Natural killer cell treated with Interleukin-12 subunit alpha and Interleukin-12 subunit beta and Interleukin-15 and Interleukin-18, amount 100 ng/mL, for 72 hours (primary cell): ENCODE data around the gene SLC26A1. TPM values are rescaled to one million over a fixed set of nuclear protein-coding genes. Genes with fewer than 3 reads are reported as not detected.
A peak's percentile ranks its signal among the peaks of the same experiment; 100 is the strongest.

ENCODE experiments used
- ATAC-seq, 2 donors: fragments of 150-1000 bp; cut with Tn5 transposase in 1 of 2; sonication (Bioruptor Pico), chemical (Tn5 transposase) in 1 of 2; 2 replicates each; pipeline ENCODE4 v1.10.0; 2021
- DNase-seq: peaks from one replicate; pipeline ENCODE4 v3.0.0; 2022; ENCODE audit warnings: low spot score
- H3K27ac Mint-ChIP-seq, 2 donors: 1 replicate in 1 of 2; 2 replicates in 1 of 2; pipeline ENCODE4 v1.8.0; 2022; ENCODE audit warnings: mixed read lengths in 2 of 2, mild to moderate bottlenecking in 1 of 2, moderate library complexity in 1 of 2
- H3K27me3 Mint-ChIP-seq, 2 donors: 1 replicate in 1 of 2; 2 replicates in 1 of 2; pipeline ENCODE4 v1.8.0; 2022; ENCODE audit warnings: mixed read lengths in 2 of 2
- H3K36me3 Mint-ChIP-seq: one replicate; pipeline ENCODE4 v1.8.0; 2022; ENCODE audit warnings: mixed read lengths
- H3K4me1 Mint-ChIP-seq, 2 donors: 1 replicate in 1 of 2; 2 replicates in 1 of 2; pipeline ENCODE4 v1.8.0; 2022; ENCODE audit warnings: low read depth in 2 of 2, mixed read lengths in 2 of 2, mild to moderate bottlenecking in 1 of 2
- H3K4me3 Mint-ChIP-seq: one replicate; pipeline ENCODE4 v1.8.0; 2022; ENCODE audit warnings: mixed read lengths
- H3K9me3 Mint-ChIP-seq: 2 replicates; pipeline ENCODE4 v1.8.0; 2022; ENCODE audit warnings: mixed read lengths
- total RNA-seq, 2 donors: library from RNA; stranded (reverse); gene quantifications; one replicate each; pipeline ENCODE4 v1.2.3, GENCODE V29; 2022

SLC26A1 gene
- total RNA-seq, 2 donors from 2014 or later: 0.88 TPM; not detected in 1

DNA sequence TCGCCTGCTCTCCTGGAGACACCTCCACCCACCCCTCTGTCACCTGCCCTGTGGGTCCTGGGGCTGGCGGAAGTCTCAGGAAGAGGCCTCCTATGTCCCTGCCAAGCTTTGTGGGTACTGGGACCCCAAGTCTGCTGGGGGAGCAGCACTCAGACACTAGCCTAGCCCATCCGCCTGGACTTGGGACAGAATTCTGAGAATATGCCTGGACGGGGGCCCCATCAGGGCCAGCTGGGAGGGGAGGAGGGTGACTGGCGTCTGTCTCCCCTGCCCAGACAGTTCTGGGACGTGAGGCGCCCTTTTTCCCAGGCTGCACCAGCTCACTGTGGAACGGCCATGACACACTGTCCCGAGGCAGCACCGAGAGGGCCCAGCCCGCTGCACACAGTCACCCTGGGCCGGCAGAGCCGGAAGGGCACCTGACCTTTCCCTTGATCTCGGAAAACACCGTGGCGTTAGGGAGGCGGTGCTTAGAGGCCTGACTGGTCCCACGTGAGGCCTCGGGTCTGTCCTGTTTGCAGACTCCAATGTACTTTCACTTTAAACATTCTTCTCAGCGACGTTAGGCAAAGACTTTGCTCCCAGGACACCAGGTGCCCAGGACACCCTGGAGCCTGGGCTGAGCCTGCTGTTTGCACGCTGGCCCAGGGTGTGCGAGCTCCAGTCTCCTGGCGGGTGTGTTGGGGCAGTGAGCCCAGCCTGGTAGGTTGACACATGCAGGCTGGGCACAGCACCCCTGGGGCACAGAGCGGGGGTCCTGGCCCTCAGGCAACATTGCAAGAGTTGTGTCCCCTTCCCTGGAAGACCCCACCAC, 700 bp downstream of the SLC26A1 start:
- ATAC-seq: no peak
- peaks cover 0 to 3% of the 10 kb centered on the region in 2 donors for H3K27me3 Mint-ChIP-seq
- no peak for DNase-seq
- H3K36me3 Mint-ChIP-seq: no peaks in the 10 kb centered on the region
- peaks cover 0 to 1% of the 10 kb centered on the region in 2 donors for H3K4me1 Mint-ChIP-seq
- no peak overlapping the region for H3K4me3 Mint-ChIP-seq
- H3K27ac Mint-ChIP-seq: no peak overlapping the region
- H3K9me3 Mint-ChIP-seq: no peaks in the 10 kb centered on the region

DNA sequence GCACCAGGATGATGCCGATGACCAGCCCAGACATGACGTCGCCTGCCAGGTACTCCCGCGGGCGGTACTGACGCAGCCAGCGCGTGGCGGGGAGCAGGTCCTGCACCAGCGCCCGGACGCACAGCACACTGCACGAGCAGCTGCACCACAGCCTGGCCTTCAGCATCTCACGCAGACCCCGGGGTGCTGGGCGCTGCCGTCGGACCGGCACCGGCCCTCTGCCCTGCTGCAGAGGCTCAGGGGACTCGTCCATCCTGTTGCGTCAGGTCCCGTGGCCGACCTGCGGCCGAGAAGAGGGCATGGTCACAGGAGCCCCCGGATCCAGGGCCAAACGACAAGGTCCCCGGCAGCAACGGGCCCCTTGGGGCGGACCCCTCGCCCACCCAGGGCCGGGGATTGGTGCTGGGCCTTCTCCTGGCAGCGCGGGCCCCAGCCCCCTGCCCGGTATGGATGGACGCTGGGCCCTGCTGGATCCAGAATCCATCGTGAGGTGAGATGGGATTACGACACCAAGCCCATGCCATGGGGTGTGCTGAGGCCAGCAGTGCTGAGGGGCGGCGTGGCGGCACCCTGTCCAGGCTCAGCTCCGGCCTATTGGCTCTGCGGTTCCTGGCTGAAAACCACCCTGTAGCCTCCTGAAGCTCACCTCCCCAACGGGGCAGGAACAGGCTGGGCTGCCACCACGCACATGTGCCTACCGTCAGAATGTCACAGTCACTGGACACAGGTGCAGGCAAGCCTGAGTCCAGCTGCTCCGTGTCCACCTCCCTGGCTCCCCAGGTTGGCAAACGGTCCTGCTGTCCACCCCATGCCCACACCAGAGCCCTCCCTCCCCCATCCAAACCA, 1.5 kb downstream of the SLC26A1 start:
- Mint-ChIP-seq H3K27ac (no peak overlapping the region), H3K4me3 (no peak overlapping the region), H3K36me3 (no peaks in the 10 kb centered on the region), H3K27me3 (no peaks in the 10 kb centered on the region), H3K4me1 (peaks cover 0 to 3% of the 10 kb centered on the region in 2 donors), H3K9me3 (no peaks in the 10 kb centered on the region)
- no peak for ATAC-seq
- no peak for DNase-seq

DNA sequence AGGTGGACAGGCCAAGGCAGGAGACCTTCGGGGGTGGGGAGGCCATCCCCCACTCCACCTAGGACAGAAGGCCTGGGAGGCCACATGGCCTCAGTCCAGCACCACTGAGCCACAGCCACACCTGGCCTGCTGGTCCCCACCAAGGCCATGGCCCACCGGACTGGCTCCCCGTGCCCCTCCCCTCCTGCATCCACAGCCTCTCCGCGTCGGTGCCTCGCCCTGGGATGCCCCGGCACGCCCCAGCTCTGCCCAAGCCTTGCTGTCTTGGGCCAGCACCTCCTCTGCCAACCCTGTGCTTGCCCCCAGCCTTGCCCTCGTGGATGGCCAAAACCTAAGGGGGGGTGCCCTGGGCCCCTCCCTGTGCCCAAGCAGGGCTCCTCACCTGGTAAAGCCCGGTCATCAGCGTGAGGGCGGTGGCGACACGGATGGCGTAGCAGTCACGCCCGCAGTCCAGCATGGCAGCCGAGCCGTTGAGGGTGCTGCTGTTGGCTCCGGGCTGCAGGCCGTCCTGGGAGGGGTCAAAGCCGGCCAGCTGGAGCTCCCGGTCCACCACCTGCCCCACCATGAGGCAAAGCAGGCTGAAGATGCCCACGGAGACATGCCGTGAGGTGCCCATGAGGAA, 2.3 kb downstream of the SLC26A1 start:
- ATAC-seq (no peak), DNase-seq (no peak)
- Mint-ChIP-seq H3K27me3 (no peaks in the 10 kb centered on the region), H3K4me1 (peaks cover 8% of the 10 kb centered on the region in 2 donors), H3K27ac (no peak overlapping the region), H3K36me3 (no peaks in the 10 kb centered on the region), H3K9me3 (no peaks in the 10 kb centered on the region), H3K4me3 (no peak overlapping the region)

DNA sequence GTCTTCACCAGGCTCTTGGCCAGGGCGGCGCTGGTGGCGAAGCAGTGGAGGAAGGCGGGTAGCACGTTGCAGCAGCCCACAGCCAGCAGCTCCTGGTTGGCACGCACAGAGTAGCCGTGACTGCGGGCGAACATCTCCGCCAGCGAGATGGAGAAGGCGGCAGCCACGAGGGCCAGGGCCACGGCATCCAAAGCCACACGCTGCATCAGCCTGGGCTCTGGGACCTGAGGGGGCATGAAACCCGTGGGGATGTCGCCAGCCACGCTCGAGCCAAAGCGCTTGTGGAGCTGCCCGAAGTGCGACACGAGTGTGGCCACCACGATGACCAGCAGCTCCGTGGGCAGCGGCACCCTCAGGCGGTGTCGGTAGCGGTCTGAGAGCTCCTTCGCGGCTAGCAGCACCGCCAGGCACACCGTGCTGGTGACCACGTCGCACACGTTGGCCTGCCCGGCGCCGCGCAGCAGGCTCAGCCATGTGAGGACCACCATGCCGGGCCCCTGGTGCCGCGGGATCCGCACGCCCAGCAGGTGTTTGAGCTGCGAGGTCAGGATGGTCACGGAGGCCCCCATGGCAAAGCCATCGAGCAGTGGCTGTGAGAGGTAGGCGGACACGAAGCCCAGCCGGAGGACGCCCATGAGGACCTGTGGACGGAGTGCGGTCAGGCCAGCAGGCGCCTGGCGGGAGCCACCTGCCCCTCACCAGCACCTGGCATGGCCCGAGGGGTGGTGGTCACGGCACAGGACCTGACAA, 3.3 kb downstream of the SLC26A1 start:
- DNase-seq (no peak), ATAC-seq (no peak)
- Mint-ChIP-seq H3K4me1 (peaks cover 9 to 12% of the 10 kb centered on the region in 2 donors), H3K27ac (no peak overlapping the region), H3K36me3 (no peaks in the 10 kb centered on the region), H3K27me3 (no peaks in the 10 kb centered on the region), H3K4me3 (no peak overlapping the region), H3K9me3 (no peaks in the 10 kb centered on the region)

DNA sequence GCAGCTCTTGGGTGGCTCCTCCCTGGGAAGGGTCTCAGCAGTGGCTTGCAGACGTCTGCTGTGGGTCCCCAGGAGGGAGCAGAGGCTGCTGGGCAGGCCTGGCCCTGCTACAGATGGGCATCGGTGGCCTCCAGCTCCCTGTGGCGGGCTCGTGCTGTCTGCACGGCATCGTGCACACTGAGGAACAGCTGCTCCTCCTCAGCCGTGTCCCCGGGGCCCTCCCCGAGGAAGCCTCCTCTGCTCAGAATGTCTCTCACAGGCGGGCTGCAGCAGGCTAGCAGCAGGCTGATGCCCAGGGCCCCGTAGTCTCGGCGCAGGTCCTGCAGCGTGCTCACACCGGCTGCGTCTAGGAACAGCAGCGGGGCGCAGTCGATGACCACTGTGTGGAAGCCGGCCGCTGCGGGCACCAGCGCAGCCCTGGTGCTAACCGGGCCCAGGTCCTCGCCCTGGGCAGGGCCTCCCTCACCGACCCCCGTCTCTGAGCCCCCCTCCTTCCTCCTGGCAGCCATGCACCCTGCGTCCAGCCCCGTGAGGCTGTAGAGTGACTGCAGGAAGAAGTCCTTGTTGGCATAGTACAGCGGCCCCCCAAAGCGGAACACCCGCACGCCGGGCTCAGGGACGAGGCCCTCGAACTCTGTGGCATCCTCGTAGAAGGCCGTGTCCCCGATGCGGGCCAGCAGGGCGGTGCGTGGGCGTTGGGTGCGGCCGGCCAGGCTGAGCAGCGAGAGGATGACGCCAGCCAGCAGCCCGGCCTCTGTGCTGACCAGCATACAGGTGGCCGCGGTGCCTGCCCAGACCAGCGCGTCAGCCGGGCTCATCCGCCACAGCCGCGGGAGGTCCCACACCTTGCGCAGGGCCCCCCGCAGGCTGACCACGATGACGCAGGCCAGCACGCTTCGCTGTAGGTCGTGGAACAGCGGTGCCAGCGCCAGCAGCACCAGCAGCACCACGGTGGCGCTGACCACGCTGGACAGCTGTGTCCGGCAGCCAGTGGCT, 4.2 kb downstream of the SLC26A1 start:
- H3K9me3 Mint-ChIP-seq: no peaks in the 10 kb centered on the region
- H3K36me3 Mint-ChIP-seq: no peaks in the 10 kb centered on the region
- H3K4me3 Mint-ChIP-seq: no peak overlapping the region
- no peak for ATAC-seq
- no peaks in the 10 kb centered on the region for H3K27me3 Mint-ChIP-seq
- peaks cover 9 to 12% of the 10 kb centered on the region in 2 donors for H3K4me1 Mint-ChIP-seq
- H3K27ac Mint-ChIP-seq: no peak overlapping the region
- DNase-seq: no peak

DNA sequence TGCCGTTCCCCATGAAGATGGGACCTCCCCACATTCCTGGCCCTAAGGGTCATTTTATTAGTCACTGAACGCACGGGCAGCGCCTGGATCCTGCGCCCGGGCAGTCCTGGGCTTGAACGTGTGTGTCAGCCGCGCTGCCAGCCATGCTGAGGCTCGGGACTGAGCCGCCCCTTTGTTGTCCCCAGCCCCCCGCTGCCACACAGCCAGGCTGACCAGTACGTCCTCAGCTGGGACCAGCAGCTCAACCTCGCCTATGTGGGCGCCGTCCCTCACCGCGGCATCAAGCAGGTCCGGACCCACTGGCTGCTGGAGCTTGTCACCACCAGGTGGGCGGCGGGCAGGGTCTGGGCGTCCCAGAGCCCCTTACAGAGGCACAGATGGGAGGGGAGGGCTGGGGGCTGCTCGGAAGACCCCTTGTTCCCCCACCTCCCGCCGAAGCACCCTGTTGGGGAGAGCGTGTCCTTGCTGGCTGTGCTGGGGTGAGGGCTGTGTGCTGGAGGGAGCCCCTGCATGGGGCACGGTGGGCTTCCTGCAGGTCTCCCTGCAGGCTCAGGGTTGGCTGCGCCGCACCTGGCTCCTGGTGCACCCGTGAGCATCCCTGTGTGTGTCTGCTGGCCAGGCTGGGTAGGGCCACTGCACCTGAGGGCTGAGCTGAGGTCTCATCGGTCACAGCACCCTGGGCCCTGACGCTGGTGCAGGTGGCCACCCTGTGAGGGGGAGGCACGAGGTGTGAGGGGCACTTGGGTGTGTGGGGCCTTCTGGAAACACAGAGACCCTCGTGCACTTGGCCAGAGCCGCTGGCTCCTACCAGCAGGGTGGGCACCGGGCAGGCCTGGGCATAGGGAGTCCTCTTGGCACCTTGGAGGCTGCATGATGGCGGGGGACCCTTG, 5.3 kb downstream of the SLC26A1 start:
- H3K27ac Mint-ChIP-seq: peak overlapping the region in 1 of 2 donors; percentile 68
- peak overlapping the region; percentile 78 for H3K4me3 Mint-ChIP-seq
- no peaks in the 10 kb centered on the region for H3K9me3 Mint-ChIP-seq

DNA sequence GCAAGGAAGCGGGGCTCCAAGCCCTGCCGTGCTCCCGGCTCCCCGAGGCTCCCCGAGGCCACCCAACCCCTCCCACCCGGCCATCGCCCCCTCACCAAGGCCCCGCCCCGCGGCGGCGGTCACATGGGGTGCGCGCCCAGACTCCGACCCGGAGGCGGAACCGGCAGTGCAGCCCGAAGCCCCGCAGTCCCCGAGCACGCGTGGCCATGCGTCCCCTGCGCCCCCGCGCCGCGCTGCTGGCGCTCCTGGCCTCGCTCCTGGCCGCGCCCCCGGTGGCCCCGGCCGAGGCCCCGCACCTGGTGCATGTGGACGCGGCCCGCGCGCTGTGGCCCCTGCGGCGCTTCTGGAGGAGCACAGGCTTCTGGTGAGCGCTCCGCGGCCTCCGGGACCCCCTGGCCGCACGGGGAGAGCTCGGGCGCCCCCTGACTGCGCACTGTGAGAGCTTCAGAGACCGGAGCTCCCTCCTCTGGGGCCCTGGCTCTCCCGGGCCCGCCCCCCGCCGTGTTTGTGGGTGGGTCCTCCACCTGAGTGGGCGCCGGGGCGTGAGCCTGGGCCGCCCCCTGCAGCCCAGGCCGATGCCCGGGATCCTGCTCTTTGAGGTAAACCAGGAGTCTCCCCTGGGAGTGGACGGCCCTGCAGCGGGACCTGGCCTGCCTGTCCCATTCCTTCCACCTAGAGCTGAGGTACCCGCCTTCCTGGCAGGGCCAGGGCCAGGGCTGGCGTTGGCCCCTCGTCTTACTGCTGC, 6.2 kb downstream of the SLC26A1 start, which contains the start of gene IDUA:
IDUA (plus strand) TSS at position 166 of the 745 bp plus-strand sequence; CDS start at position 207, 41 bp downstream.
- DNase-seq: peak; percentile 88
- Mint-ChIP-seq H3K36me3 (no peaks in the 10 kb centered on the region), H3K9me3 (no peaks in the 10 kb centered on the region), H3K27me3 (no peaks in the 10 kb centered on the region), H3K27ac (peak within 1 kb of the TSS; percentile 60 to 85), H3K4me1 (peaks cover 9 to 12% of the 10 kb centered on the region in 2 donors), H3K4me3 (peak within 1 kb of the TSS; percentile 86)
- ATAC-seq: peak; percentile 91 to 94

More for the DNA sequence above, 5.3 kb downstream of the SLC26A1 start:
- Mint-ChIP-seq H3K36me3 (no peaks in the 10 kb centered on the region), H3K4me1 (peaks cover 9 to 12% of the 10 kb centered on the region in 2 donors), H3K27me3 (no peaks in the 10 kb centered on the region)
- ATAC-seq (no peak), DNase-seq (no peak)

DNA sequence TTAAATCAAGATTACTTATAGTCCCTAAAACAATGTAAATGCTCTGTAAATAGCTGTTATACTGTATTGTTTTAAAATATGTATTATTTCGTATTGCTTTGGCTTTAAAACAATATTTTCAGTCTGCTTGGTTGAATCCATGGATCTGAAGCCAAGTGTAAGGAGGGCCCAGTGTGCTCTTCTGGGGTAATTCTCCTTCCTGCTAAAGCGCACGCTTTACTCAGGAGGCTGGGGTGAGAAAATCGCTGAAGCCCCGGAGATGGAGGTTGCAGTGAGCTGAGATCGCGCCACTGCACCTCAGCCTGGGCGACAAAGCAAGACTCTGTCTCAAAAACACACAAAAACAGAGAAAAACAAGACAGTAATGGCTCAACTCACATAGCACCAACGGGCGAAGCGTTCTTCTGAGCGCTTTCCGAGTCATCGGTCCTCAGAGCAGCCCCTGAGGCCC, 6.8 kb downstream of the SLC26A1 start:
- peak; percentile 37 to 52 for ATAC-seq

DNA sequence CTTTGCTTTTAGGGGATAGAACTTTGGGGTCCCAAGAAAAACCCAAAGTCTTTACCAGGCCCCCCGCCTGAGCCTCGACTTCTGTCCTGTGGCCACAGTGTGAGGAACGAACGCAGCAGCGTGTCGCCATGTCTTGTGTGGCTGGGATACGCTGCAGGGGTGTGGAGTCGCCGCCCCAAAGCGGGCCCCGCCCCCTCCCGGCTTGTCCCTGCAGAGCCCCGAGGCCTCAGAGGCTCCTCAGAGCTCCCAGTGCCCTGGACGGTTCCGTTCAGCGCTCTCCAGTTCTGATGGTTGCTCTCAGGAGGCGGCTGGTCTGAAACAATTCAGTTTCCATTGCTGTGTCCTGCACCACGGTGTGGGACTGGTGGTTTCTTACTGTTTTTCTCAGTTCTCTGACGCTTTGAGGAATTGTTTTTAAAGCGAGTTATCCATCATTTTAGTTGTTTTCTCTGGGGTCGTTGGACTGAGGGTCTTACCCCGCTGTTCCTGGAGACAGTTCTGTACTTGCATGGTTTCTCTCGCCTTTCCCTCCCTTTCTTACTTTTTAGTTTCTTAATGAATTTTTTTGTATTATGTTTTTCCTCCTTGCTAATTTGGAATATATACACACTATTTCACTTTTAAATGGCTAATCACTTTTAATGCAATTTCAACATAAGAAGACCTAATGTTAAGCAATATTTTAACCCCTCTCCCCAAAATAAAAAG, 7.9 kb downstream of the SLC26A1 start:
- DNase-seq (peak; percentile 81), ATAC-seq (peak; percentile 63 to 72)
- H3K9me3 Mint-ChIP-seq: no peaks in the 10 kb centered on the region
- no peaks in the 10 kb centered on the region for H3K27me3 Mint-ChIP-seq
- H3K4me3 Mint-ChIP-seq: peak overlapping the region; percentile 45
- peak overlapping the region in 1 of 2 donors; percentile 60 for H3K27ac Mint-ChIP-seq
- no peaks in the 10 kb centered on the region for H3K36me3 Mint-ChIP-seq
- peaks cover 9 to 12% of the 10 kb centered on the region in 2 donors for H3K4me1 Mint-ChIP-seq

More for the DNA sequence above, 6.8 kb downstream of the SLC26A1 start:
- H3K36me3 Mint-ChIP-seq: no peaks in the 10 kb centered on the region
- no peak for DNase-seq
- H3K27ac Mint-ChIP-seq: peak overlapping the region; percentile 60 to 85
- H3K4me1 Mint-ChIP-seq: peaks cover 9 to 12% of the 10 kb centered on the region in 2 donors
- peak overlapping the region; percentile 86 for H3K4me3 Mint-ChIP-seq
- H3K27me3 Mint-ChIP-seq: no peaks in the 10 kb centered on the region
- H3K9me3 Mint-ChIP-seq: no peaks in the 10 kb centered on the region

DNA sequence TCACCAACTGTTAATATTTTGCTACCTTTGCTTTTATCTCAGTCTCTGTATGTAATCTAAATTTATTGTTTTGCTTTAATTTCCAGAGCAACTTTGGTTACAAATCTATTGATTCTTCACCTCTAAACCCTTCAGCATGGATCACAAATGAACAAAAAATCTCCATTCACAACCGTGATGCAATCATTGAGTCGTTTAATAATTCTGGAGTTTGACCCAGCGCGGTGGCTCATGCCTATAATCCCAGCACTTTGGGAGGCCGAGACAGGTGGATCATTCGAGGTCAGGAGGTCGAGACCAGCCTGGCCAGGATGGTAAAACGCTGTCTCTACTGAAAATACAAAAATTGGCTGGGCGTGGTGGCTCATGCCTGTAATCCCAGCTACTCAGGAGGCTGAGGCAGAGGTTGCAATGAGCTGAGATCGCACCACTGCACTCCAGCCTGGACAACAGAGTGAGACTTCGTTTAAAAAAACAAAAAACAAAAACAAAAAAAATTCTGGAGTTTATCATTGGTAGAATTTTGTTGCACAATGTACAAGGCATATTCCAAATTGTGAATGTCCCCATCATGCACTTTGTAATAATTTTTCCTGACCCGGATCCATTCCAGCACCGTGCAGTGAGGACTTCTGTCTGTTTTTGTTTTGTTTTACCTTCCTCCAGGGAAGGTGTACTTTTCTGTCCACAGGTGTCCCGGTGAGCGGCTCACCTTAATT, 8.7 kb downstream of the SLC26A1 start:
- DNase-seq (no peak), ATAC-seq (no peak)
- Mint-ChIP-seq H3K36me3 (no peaks in the 10 kb centered on the region), H3K27ac (no peak overlapping the region), H3K27me3 (no peaks in the 10 kb centered on the region), H3K9me3 (no peaks in the 10 kb centered on the region), H3K4me3 (peak overlapping the region; percentile 45), H3K4me1 (peaks cover 9 to 12% of the 10 kb centered on the region in 2 donors)
